K562 (cell line): ENCODE results near the gene SMARCA4. TPM values are rescaled to one million over a fixed set of nuclear protein-coding genes. Genes with fewer than 3 reads are reported as not detected.

ENCODE experiments used
- ADNP ChIP-seq: fragments of 200-800 bp; sonication (Bioruptor generic); IDR thresholded peaks from 2 replicates; pipeline ENCODE4 v1.6.1; 2016; ENCODE audit warnings: missing genetic modification characterization, missing compliant biosample characterization
- AFF4 ChIP-seq: sonication (generic); formaldehyde crosslinking; IDR thresholded peaks from 2 replicates; pipeline ENCODE4 v1.8.0; 2023; ENCODE audit warnings: mild to moderate bottlenecking, missing genetic modification reagents
- CXXC5 ChIP-seq: fragments of 250-450 bp; sonication (Bioruptor Pico); IDR thresholded peaks from 2 replicates; pipeline ENCODE4 v1.8.0; 2022; ENCODE audit warnings: inconsistent platforms, mild to moderate bottlenecking, moderate library complexity
- E2F1 ChIP-seq: sonication (generic); formaldehyde crosslinking; IDR thresholded peaks from 2 replicates; pipeline ENCODE4 v1.8.1; 2023; ENCODE audit warnings: mild to moderate bottlenecking, missing genetic modification reagents, moderate library complexity
- E2F6 ChIP-seq, 2 experiments: IDR thresholded peaks; 2 replicates each; pipeline ENCODE4 v1.6.1; 2011; ENCODE audit warnings: borderline replicate concordance in 1 of 2, control low read depth in 1 of 2, low read depth in 1 of 2, low read length in 1 of 2, mild to moderate bottlenecking in 1 of 2, mixed read lengths in 1 of 2, moderate library complexity in 1 of 2; ENCODE audit not compliant: insufficient read depth in 1 of 2, insufficient read length in 1 of 2, poor library complexity in 1 of 2, severe bottlenecking in 1 of 2; ENCODE audit errors: extremely low read depth in 1 of 2
- ETV5 ChIP-seq: sonication (generic); formaldehyde crosslinking; IDR thresholded peaks from 2 replicates; pipeline ENCODE4 v1.4.0; 2020; ENCODE audit warnings: low read depth, mild to moderate bottlenecking, missing genetic modification reagents
- MAFK ChIP-seq: IDR thresholded peaks from 2 replicates; pipeline ENCODE4 v1.6.1; 2011; ENCODE audit warnings: low read length, improper control_type of control experiment
- MYNN ChIP-seq, 2 experiments: sonication (generic); formaldehyde crosslinking in 1 of 2; IDR thresholded peaks; 2 replicates each; pipeline versions ENCODE4 v1.5.0 to v1.6.1; 2016 to 2020; ENCODE audit warnings: antibody characterized with exemption in 1 of 2, missing genetic modification reagents in 1 of 2
- NRF1 ChIP-seq, 2 experiments: fragments of 450-650 bp; IDR thresholded peaks in 1 of 2; conservative IDR thresholded peaks in 1 of 2; 2 replicates each; pipeline ENCODE4 v1.6.1; 2014; ENCODE audit warnings: mild to moderate bottlenecking in 2 of 2
- OTX1 ChIP-seq: fragments of 450-650 bp; formaldehyde crosslinking; IDR thresholded peaks from 2 replicates; pipeline ENCODE4 v1.4.0; 2022; ENCODE audit warnings: mild to moderate bottlenecking
- PHB ChIP-seq: fragments of 250-450 bp; sonication (Bioruptor Pico); IDR thresholded peaks from 2 replicates; pipeline ENCODE4 v1.5.0; 2021
- PTRF ChIP-seq: fragments of 450-650 bp; IDR thresholded peaks from 2 replicates; pipeline ENCODE4 v1.6.1; 2016; ENCODE audit warnings: mild to moderate bottlenecking, missing genetic modification characterization, missing compliant biosample characterization
- SMARCC2 ChIP-seq: fragments of 450-650 bp; IDR thresholded peaks from 2 replicates; pipeline ENCODE4 v1.6.1; 2017; ENCODE audit warnings: antibody characterized with exemption, moderate library complexity, mild to moderate bottlenecking, low read depth
- TAL1 ChIP-seq: fragments of 450-650 bp; IDR thresholded peaks from 2 replicates; pipeline ENCODE4 v1.6.1; 2016; ENCODE audit warnings: mild to moderate bottlenecking
- TBP ChIP-seq: optimal IDR thresholded peaks from 2 replicates; pipeline ENCODE3; 2011; ENCODE audit warnings: low read depth, low read length, improper control_type of control experiment
- ZNF184 ChIP-seq: sonication (generic); formaldehyde crosslinking; IDR thresholded peaks from 2 replicates; pipeline ENCODE4 v1.5.0; 2020; ENCODE audit warnings: missing genetic modification reagents
- ZNF584 ChIP-seq: fragments of 200-800 bp; sonication (Bioruptor generic); IDR thresholded peaks from 2 replicates; pipeline ENCODE4 v1.6.1; 2016; ENCODE audit warnings: low read depth, mild to moderate bottlenecking, missing genetic modification characterization, missing compliant biosample characterization
- polyA plus RNA-seq, 8 experiments: library from polyadenylated mRNA; depleted of rRNA in 4 of 8; stranded (reverse) in 5 of 8; unstranded in 3 of 8; fragments of >200 nt; fragmentation: Nextera tagmentation in 2 of 8; fragmentation: Illumina TruSeq in 1 of 8; extraction: Ambion mirVana in 2 of 8; extraction: Trizol in 1 of 8; gene quantifications; 2 replicates each; pipeline versions ENCODE4 v1.2.1 to v1.2.3, GENCODE V29; 2011 to 2014; ENCODE audit warnings: inconsistent platforms in 1 of 8, missing spikeins in 1 of 8
- total RNA-seq, 7 experiments: library from RNA; depleted of rRNA in 6 of 7; stranded (reverse); fragments of >200 nt in 6 of 7; fragmentation: Illumina TruSeq in 2 of 7; extraction: Trizol in 2 of 7; gene quantifications; 2 replicates each; pipeline versions ENCODE4 v1.2.1 to v1.2.3, GENCODE V29; 2011 to 2021; ENCODE audit warnings: low replicate concordance in 1 of 7

The SMARCA4 gene
- total and polyA plus RNA-seq, 9 of the 15 experiments (the other 6 are each of a cell fraction or from before 2014, with no cell fraction given), result 19.3 to 207 (median 52.1) TPM

- TF ChIP-seq TAL1, result 0 out of 2 replicates have a peak, but pooled peaks have one; percentile 2
- TF ChIP-seq OTX1 (CRISPR knock-in tag), result no peak
- TF ChIP-seq E2F6 (IDR thresholded peaks at IDR 0.05; ENCODE audit: borderline replicate concordance in 1 of 2, extremely low read depth in 1 of 2, insufficient read depth in 1 of 2, insufficient read length in 1 of 2, low read depth in 1 of 2, low read length in 1 of 2, poor library complexity in 1 of 2, severe bottlenecking in 1 of 2), result peak; percentile 89 to 91
- peak; percentile 19; the same call in 1 of the 2 replicates for TF ChIP-seq SMARCC2
- no peak for TF ChIP-seq PTRF (tag)
- 0 out of 2 replicates have a peak, but pooled peaks have one; percentile 67 for TF ChIP-seq PHB (CRISPR knock-in tag)
- TF ChIP-seq ADNP (tag), result no peak
- no peak for TF ChIP-seq MYNN (IDR thresholded peaks at IDR 0.05)
- no peak for TF ChIP-seq MYNN (CRISPR knock-in tag; IDR thresholded peaks at IDR 0.05)
- TF ChIP-seq AFF4 (CRISPR knock-in tag), result 0 out of 2 replicates have a peak, but pooled peaks have one; percentile 37
- peak; percentile 100 for TF ChIP-seq NRF1 (conservative IDR thresholded peaks at IDR 0.05 in 1 of 2, IDR thresholded peaks at IDR 0.05 in 1 of 2)
- TF ChIP-seq MAFK, result no peak
- peak; percentile 92 for TF ChIP-seq CXXC5
- TF ChIP-seq ZNF184 (CRISPR knock-in tag), result no peak
- peak; percentile 68 for TF ChIP-seq TBP
- TF ChIP-seq E2F1 (CRISPR knock-in tag), result peak; percentile 77; the same call in 1 of the 2 replicates
- TF ChIP-seq ETV5 (CRISPR knock-in tag), result no peak
- peak; percentile 98 for TF ChIP-seq ZNF584 (CRISPR knock-in tag)
Measured at GRCh38 chr19:10960314-10961072, at the start of gene SMARCA4 (continued).
